Adrenal gland (tissue), 12 donors: Measurements from ENCODE around the gene ENPP1. TPM values are rescaled to one million over a fixed set of nuclear protein-coding genes. Genes with fewer than 3 reads are reported as not detected.

Experiments
- DNase-seq, 7 donors: peaks; one replicate each; pipeline ENCODE4 v3.0.0-alpha.2; 2019 to 2020
- H3K27ac ChIP-seq, 5 donors: fragments of 200-600 bp; sonication (generic) in 4 of 5; 1 replicate in 3 of 5; 2 replicates in 2 of 5; pipeline versions ENCODE4 v1.5.1 to v1.8.0; 2016 to 2020; ENCODE audit warnings: mild to moderate bottlenecking in 1 of 5
- H3K27me3 ChIP-seq: fragments of 200-600 bp; 2 replicates; pipeline ENCODE4 v1.8.0; 2021
- H3K36me3 ChIP-seq, 2 donors: fragments of 200-600 bp; replicated peaks in 1 of 2; 1 replicate in 1 of 2; 2 replicates in 1 of 2; pipeline versions ENCODE4 v1.5.1 to v1.8.0; 2018 to 2022
- H3K4me1 ChIP-seq, 2 donors: fragments of 200-600 bp; replicated peaks in 1 of 2; 1 replicate in 1 of 2; 2 replicates in 1 of 2; pipeline versions ENCODE4 v1.5.1 to v1.8.0; 2018 to 2021
- H3K4me3 ChIP-seq, 4 donors: fragments of 200-600 bp; sonication (generic) in 3 of 4; one replicate each; pipeline ENCODE4 v1.5.1; 2016 to 2018
- H3K9me3 ChIP-seq, 3 donors: fragments of 200-600 bp; sonication (generic) in 1 of 3; replicated peaks in 1 of 3; 1 replicate in 2 of 3; 2 replicates in 1 of 3; pipeline versions ENCODE4 v1.5.1 to v1.8.0; 2016 to 2021
- POLR2A ChIP-seq, 2 donors: fragments of 450-650 bp; IDR thresholded peaks; one replicate each; pipeline ENCODE4 v1.6.1; 2017; ENCODE audit warnings: antibody characterized with exemption in 2 of 2, mild to moderate bottlenecking in 2 of 2, moderate library complexity in 1 of 2
- WGBS, 4 donors: extraction: QIAGEN DNeasy Blood & Tissue Kit in 2 of 4; methylation state at CpG; one replicate each; pipeline versions ENCODE4 v1.1.5 to v1.1.7; 2013 to 2017; 5-methylcytosine and 5-hydroxymethylcytosine counted together
- intact Hi-C, 2 donors: fragments of 100-400 bp; cut with DNase I; formaldehyde crosslinking; loops; one replicate each; pipeline versions ENCODE4 v1.14.1 to v1.15.0; 2022 to 2023
- polyA plus RNA-seq, 3 donors: library from polyadenylated mRNA; stranded (reverse); fragments of 200-250 nt in 2 of 3; fragments of 350-450 nt in 1 of 3; fragmentation: Illumina TruSeq in 1 of 3; extraction: RNeasy Lipid Tissue Mini Kit (QIAGEN cat#74804) in 1 of 3; gene quantifications; one replicate each; pipeline ENCODE4 v1.2.3, GENCODE V29; 2013 to 2014
- total RNA-seq, 9 donors: library from RNA; depleted of rRNA in 4 of 9; stranded (reverse); fragments of >200 nt in 4 of 9; fragments of 120-200 nt in 1 of 9; fragmentation: NEBNext Ultra II Directional in 1 of 9; extraction: Animal tissue kit (Norgen Biotek cat#: 25700) in 1 of 9; gene quantifications; one replicate each; pipeline versions ENCODE4 v1.1.0 to v1.2.4, GENCODE V29; 2013 to 2023
- TF ChIP-seq, protein P1 (sequence below), 6 experiments: fragments of 450-650 bp in 4 of 6; fragments of 200-600 bp in 2 of 6; sonication (generic) in 1 of 6; IDR thresholded peaks; 1 replicate in 5 of 6; 2 replicates in 1 of 6; pipeline versions ENCODE4 v1.5.1 to v1.8.0; 2016 to 2021; ENCODE audit warnings: antibody characterized with exemption in 6 of 6, mild to moderate bottlenecking in 2 of 6, moderate library complexity in 1 of 6
- donor health status: healthy with polysubstance abuse.
- donor health status: Bipolar disorder and iron deficiency.
- donor health status: DM: yes; HTN: yes; CAD: no.
- donor health status: DM: no; HTN: no; CAD: no.
- donor health status: DM: no; HTN: no; CAD: no.
- donor health status: DM: yes; HTN: yes; CAD: no.

The ENPP1 gene
- total and polyA plus RNA-seq, 12 donors, result 2.1 to 44.7 (median 9.5) TPM

DNA sequence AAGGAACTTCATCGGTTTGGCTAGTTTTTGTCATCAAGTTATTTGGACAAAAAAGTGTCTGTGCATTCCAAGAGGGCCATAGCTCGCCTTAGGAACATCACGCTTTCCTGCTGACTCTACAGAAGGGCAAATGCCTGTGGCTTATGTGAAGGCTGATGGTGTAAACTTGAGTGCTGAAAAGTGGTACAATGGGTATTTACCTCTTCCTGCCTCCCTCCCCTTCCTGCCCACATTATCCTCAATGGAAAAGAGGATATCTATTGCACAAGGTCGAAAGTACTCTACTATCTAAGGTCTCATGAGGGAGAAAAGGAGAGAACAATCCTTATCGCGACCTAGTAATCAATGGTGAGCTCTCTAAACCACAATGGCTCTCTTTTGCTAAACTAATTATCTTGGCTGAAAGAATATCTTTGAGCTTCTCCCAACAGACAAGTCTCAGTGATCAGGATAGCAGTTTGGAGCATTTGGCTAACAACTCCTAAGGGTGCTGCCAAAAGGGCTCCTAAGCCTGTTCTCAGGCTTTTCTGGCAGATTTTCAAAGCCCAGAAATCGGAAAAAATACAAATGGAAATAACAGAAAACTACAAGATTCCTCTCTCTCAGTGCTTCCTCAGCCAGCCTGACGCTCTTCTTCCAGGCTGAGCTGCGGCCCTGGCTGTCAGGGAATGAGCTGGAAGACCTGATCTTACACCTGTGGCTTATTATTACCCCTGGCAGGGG, 42.6 kb upstream of the ENPP1 start:
- Histone ChIP-seq H3K4me1 (no peaks in the 10 kb centered on the region), H3K4me3 (no peak overlapping the region), H3K27ac (no peak overlapping the region), H3K27me3 (no peaks in the 10 kb centered on the region), H3K36me3 (no peaks in the 10 kb centered on the region), H3K9me3 (no peaks in the 10 kb centered on the region)
- WGBS, 4 donors, result 68 to 75% (median 71%) methylated on average over 9 of the region's 9 CpGs
- DNase-seq, result no peak
- TF ChIP-seq POLR2A (IDR thresholded peaks at IDR 0.05), result no peak
- TF ChIP-seq, protein P1, sequence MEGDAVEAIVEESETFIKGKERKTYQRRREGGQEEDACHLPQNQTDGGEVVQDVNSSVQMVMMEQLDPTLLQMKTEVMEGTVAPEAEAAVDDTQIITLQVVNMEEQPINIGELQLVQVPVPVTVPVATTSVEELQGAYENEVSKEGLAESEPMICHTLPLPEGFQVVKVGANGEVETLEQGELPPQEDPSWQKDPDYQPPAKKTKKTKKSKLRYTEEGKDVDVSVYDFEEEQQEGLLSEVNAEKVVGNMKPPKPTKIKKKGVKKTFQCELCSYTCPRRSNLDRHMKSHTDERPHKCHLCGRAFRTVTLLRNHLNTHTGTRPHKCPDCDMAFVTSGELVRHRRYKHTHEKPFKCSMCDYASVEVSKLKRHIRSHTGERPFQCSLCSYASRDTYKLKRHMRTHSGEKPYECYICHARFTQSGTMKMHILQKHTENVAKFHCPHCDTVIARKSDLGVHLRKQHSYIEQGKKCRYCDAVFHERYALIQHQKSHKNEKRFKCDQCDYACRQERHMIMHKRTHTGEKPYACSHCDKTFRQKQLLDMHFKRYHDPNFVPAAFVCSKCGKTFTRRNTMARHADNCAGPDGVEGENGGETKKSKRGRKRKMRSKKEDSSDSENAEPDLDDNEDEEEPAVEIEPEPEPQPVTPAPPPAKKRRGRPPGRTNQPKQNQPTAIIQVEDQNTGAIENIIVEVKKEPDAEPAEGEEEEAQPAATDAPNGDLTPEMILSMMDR (IDR thresholded peaks at IDR 0.05), result no peak
- intact Hi-C loops, result no loop called here

DNA sequence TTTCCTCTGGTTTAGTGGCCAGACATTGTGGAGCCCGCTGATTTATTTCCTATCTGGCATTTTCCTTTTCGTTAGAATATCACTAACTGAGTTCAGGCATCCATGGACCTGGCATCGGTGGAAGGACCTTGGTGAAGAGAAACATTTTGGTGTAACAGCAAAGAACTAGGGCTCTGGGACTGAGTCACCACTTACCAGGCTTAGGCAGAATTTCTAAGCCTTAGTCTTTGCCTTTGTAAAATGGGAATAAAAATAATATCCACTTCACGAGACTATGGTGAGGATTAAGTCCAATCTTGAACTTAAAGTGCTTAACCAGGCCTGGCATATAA, 42.0 kb upstream of the ENPP1 start:
- no peak for DNase-seq
- H3K4me3 ChIP-seq, result no peak overlapping the region
- H3K9me3 ChIP-seq, result no peaks in the 10 kb centered on the region
- intact Hi-C loops, result no loop called here
- H3K4me1 ChIP-seq, result no peaks in the 10 kb centered on the region
- no peaks in the 10 kb centered on the region for H3K36me3 ChIP-seq
- H3K27me3 ChIP-seq, result no peaks in the 10 kb centered on the region
- WGBS, 4 donors, result 74 to 84% (median 78%) methylated on average over 4 of the region's 4 CpGs
- no peak overlapping the region for H3K27ac ChIP-seq
- TF ChIP-seq, protein P1 (IDR thresholded peaks at IDR 0.05), result no peak
- TF ChIP-seq POLR2A (IDR thresholded peaks at IDR 0.05), result no peak

DNA sequence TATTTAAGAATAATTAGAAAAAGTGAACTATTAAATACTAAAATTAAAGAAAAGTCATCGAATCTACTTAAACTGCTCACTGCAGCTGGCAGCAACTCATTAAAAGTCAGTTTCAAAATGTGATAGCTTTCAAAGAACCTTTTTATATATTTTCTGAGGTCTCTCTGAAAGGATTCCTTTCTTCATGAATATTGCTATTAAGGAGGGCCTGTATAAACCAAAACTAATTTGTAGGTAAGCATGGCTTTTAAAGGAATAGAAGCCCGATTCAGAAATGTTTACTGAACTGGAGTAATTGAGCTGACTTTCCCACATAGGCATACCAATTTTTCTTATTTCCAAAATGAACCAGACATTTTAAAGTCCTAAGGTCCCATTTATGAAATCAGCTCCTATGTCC, 41.2 kb upstream of the ENPP1 start:
- Histone ChIP-seq H3K36me3 (no peaks in the 10 kb centered on the region), H3K27me3 (no peaks in the 10 kb centered on the region), H3K4me1 (no peaks in the 10 kb centered on the region), H3K27ac (no peak overlapping the region), H3K9me3 (no peaks in the 10 kb centered on the region), H3K4me3 (no peak overlapping the region)
- 63 to 84% (median 75%) methylated on average over 2 of the region's 2 CpGs for WGBS, 4 donors
- TF ChIP-seq, protein P1 (IDR thresholded peaks at IDR 0.05), result no peak
- DNase-seq, result no peak
- intact Hi-C loops, result no loop called here

DNA sequence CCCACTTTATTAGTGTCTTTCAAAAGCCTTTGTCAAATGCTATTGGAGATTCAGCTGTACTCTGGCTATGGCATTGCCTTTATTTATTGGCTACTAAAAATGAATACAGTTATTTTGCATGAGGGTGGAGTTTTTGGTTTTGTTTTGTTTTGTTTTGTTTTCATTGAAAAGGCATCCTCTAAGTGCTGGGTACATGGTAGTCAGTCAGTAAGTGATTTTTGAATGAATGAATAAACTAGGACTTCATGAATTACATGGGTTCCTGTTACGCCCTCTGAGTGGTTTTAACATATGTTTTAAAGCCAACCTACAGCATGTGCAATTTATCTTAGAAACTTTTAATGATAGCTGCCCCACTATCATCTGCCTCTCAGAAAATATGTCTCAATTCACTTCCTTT, 38.9 kb upstream of the ENPP1 start:
- whole genome bisulfite sequencing, 4 donors, result 84 to 95% (median 90%) methylated on average over 1 of the region's 1 CpG
- no peaks in the 10 kb centered on the region for H3K27me3 ChIP-seq
- H3K36me3 ChIP-seq, result no peaks in the 10 kb centered on the region
- intact Hi-C loops, result no loop called here
- H3K4me1 ChIP-seq, result no peaks in the 10 kb centered on the region
- TF ChIP-seq, protein P1 (IDR thresholded peaks at IDR 0.05), result no peak
- no peak for TF ChIP-seq POLR2A (IDR thresholded peaks at IDR 0.05)
- DNase-seq, result no peak
- no peak overlapping the region for H3K27ac ChIP-seq
- no peak overlapping the region for H3K4me3 ChIP-seq
- no peaks in the 10 kb centered on the region for H3K9me3 ChIP-seq
